Caco-2 (cell line): ENCODE data around the gene UBL4B. TPM values are rescaled to one million over a fixed set of nuclear protein-coding genes. Genes with fewer than 3 reads are reported as not detected.

Source experiments
- BruUV-seq: library from RNA; stranded (reverse); fragments of 400-500 nt; replicated peaks from 2 replicates; lab custom pipeline; 2021; lab: Mats Ljungman, UMichigan
- CTCF ChIA-PET: fragments of 300-600 bp; sonication (Branson Sonifier 250); formaldehyde crosslinking; loops from one replicate; lab custom pipeline; 2022; ENCODE audit warnings: antibody characterized with exemption; lab: Charles Lee
- POLR2A ChIA-PET: fragments of 300-600 bp; sonication (Branson Sonifier 250); formaldehyde crosslinking; loops from one replicate; lab custom pipeline; 2022; ENCODE audit warnings: antibody characterized with exemption; lab: Charles Lee
- DNase-seq, 2 experiments: peaks; one replicate each; pipeline versions ENCODE4 v3.0.0 to v3.0.0-alpha.2; 2020 to 2022
- H3K27me3 ChIP-seq: replicated peaks from 2 replicates; pipeline ENCODE4 v1.6.0; 2011; ENCODE audit warnings: low read length; ENCODE audit not compliant: control insufficient read depth, insufficient read depth
- H3K36me3 ChIP-seq: 2 replicates; pipeline ENCODE4 v1.5.1; 2011; ENCODE audit warnings: low read length; ENCODE audit not compliant: control insufficient read depth, insufficient read depth
- H3K4me1 ChIP-seq: fragments of 250-450 bp; sonication (Bioruptor Pico); 2 replicates; pipeline ENCODE4 v1.5.1; 2020; ENCODE audit warnings: mild to moderate bottlenecking
- H3K4me3 ChIP-seq: 2 replicates; pipeline ENCODE4 v1.5.1; 2011; ENCODE audit warnings: low read depth, mild to moderate bottlenecking, control low read depth, low read length
- H3K9me3 ChIP-seq: fragments of 250-450 bp; sonication (Bioruptor Pico); 2 replicates; pipeline ENCODE4 v1.5.1; 2020; ENCODE audit warnings: mild to moderate bottlenecking, moderate library complexity
- H3K27ac Mint-ChIP-seq: one replicate; pipeline ENCODE4 v1.8.0; 2022; ENCODE audit warnings: mixed read lengths; ENCODE audit not compliant: unreplicated experiment
- H3K27me3 Mint-ChIP-seq: one replicate; pipeline ENCODE4 v1.8.0; 2022; ENCODE audit warnings: mixed read lengths; ENCODE audit not compliant: insufficient read depth, unreplicated experiment
- H3K36me3 Mint-ChIP-seq: one replicate; pipeline ENCODE4 v1.8.0; 2022; ENCODE audit warnings: mild to moderate bottlenecking, mixed read lengths; ENCODE audit not compliant: insufficient read depth, unreplicated experiment
- H3K4me1 Mint-ChIP-seq: one replicate; pipeline ENCODE4 v1.8.0; 2022; ENCODE audit warnings: low read depth, mixed read lengths; ENCODE audit not compliant: unreplicated experiment
- H3K4me3 Mint-ChIP-seq: one replicate; pipeline ENCODE4 v1.8.0; 2022; ENCODE audit warnings: mild to moderate bottlenecking, moderate library complexity, mixed read lengths; ENCODE audit not compliant: unreplicated experiment
- H3K9me3 Mint-ChIP-seq: one replicate; pipeline ENCODE4 v1.8.0; 2022; ENCODE audit warnings: mixed read lengths; ENCODE audit not compliant: unreplicated experiment
- CTCF ChIP-seq, 2 experiments: fragments of 200-600 bp in 1 of 2; IDR thresholded peaks; 1 replicate in 1 of 2; 2 replicates in 1 of 2; pipeline versions ENCODE4 v1.5.1 to v1.8.0; 2011 to 2022; ENCODE audit warnings: antibody characterized with exemption in 1 of 2, control low read depth in 1 of 2, inconsistent platforms in 1 of 2, low read depth in 1 of 2, low read length in 1 of 2, mild to moderate bottlenecking in 1 of 2, moderate library complexity in 1 of 2; ENCODE audit not compliant: insufficient read depth in 1 of 2, severe bottlenecking in 1 of 2, unreplicated experiment in 1 of 2
- intact Hi-C: fragments of 100-400 bp; cut with micrococcal nuclease; formaldehyde crosslinking; loops from one replicate; pipeline ENCODE4 v1.10.0; 2022; ENCODE audit not compliant: unreplicated experiment
- total RNA-seq: library from RNA; stranded (reverse); gene quantifications from 2 replicates; pipeline ENCODE4 v1.2.3, GENCODE V29; 2022

UBL4B gene
- total RNA-seq, 1 experiment from 2014 or later = not detected

DNA sequence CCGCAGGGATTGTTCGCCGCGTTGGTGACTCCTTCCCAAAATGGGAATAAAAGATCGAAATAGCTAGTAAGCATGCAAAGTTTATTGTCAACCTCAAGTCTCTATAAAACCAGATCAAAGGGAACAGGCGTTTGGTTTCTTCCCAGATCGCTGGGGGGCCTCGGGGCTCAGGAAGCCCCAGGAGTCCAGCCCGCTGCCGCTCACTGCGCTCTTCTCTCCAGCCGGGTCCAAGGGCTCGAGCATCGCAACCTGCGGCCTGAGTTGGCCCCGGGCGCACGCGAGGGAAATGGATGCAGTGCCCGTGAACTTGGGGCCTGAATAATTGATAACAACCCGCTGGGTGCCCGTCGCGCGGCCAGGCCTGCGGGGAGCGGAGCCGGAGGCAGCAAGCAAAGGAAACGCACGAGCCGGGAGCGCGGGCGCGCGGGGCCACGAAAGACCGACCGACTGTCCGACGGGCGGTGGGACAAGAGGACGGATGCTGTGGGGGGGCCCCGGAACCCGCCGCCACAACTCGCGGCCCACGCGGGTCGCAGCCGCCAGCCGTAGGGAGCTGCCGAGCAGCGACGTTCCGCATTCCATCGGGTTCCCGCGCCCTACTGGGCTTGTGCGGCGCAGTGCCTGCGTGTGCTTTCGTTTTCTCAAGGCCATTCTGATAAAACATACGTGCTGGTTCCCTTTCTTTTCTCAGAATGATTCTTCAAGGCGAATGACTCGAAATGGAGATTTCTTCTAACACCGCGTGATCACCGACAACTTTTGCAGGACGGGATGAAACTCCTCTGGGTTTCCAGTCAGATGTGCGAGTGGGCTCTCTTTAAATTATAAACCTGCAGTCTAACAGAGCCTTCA, 27.8 kb upstream of the UBL4B start:
- Histone ChIP-seq H3K27me3 (no peaks in the 10 kb centered on the region), H3K9me3 (no peaks in the 10 kb centered on the region), H3K4me3 (peak overlapping the region; percentile 29), H3K36me3 (no peaks in the 10 kb centered on the region), H3K4me1 (peaks cover 7% of the 10 kb centered on the region)
- Mint-ChIP-seq H3K27ac (no peak overlapping the region), H3K4me1 (peaks cover 3% of the 10 kb centered on the region), H3K27me3 (peaks cover 9% of the 10 kb centered on the region), H3K4me3 (peak overlapping the region; percentile 63), H3K36me3 (no peaks in the 10 kb centered on the region), H3K9me3 (no peaks in the 10 kb centered on the region)
- intact Hi-C loops = loop anchor here (5.0 kb wide), 1 partner anchor 32 kb away; no protein-coding TSS in a partner anchor
- DNase-seq = peak in 1 of 2 experiments; percentile 11
- BruUV-seq = no TSS peak
- POLR2A ChIA-PET = no interaction called here
- TF ChIP-seq CTCF (IDR thresholded peaks at IDR 0.05; ENCODE audit: insufficient read depth in 1 of 2, low read depth in 1 of 2, low read length in 1 of 2, severe bottlenecking in 1 of 2, unreplicated experiment in 1 of 2) = no peak
- CTCF ChIA-PET = no interaction called here

DNA sequence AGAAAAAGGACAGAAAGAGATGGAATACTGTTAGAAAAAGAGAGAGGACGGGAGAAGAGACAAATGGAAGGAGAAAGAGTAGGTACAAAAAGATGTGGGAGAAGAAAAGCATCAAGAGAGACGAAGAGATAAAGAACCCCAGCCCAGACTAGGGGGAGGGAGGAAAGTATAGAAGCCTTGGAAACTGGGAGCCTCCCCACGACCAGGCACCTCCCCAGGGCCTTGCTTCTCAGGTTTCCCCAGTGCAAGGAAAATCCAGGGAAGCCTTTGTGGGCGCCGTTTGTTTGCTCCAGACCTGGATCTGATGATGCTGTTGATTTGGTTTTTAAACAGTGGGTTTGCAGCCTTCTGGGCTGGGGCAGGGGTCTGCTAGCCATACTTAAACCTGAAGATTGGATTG, 26.6 kb upstream of the UBL4B start:
- H3K9me3 ChIP-seq = no peaks in the 10 kb centered on the region
- Mint-ChIP-seq H3K36me3 (no peaks in the 10 kb centered on the region), H3K4me1 (peaks cover 7% of the 10 kb centered on the region), H3K27ac (no peak overlapping the region), H3K9me3 (no peaks in the 10 kb centered on the region), H3K4me3 (no peak overlapping the region), H3K27me3 (peaks cover 9% of the 10 kb centered on the region)
- intact Hi-C loops = loop anchor here (5.0 kb wide), 1 partner anchor 33 kb away; no protein-coding TSS in a partner anchor
- H3K36me3 ChIP-seq = no peaks in the 10 kb centered on the region
- ChIA-PET CTCF (no interaction called here), POLR2A (no interaction called here)
- no peak for TF ChIP-seq CTCF (IDR thresholded peaks at IDR 0.05; ENCODE audit: insufficient read depth in 1 of 2, low read depth in 1 of 2, low read length in 1 of 2, severe bottlenecking in 1 of 2, unreplicated experiment in 1 of 2)
- BruUV-seq = no TSS peak
- no peak for DNase-seq
- no peak overlapping the region for H3K4me3 ChIP-seq
- no peaks in the 10 kb centered on the region for H3K27me3 ChIP-seq
- H3K4me1 ChIP-seq = peaks cover 11% of the 10 kb centered on the region

- Histone ChIP-seq H3K27me3 (no peaks in the 10 kb centered on the region), H3K9me3 (no peaks in the 10 kb centered on the region), H3K4me3 (no peak overlapping the region), H3K36me3 (no peaks in the 10 kb centered on the region), H3K4me1 (peaks cover 11% of the 10 kb centered on the region)
- Mint-ChIP-seq H3K4me3 (no peak overlapping the region), H3K4me1 (peaks cover 7% of the 10 kb centered on the region), H3K27me3 (peaks cover 9% of the 10 kb centered on the region), H3K27ac (no peak overlapping the region), H3K36me3 (no peaks in the 10 kb centered on the region), H3K9me3 (no peaks in the 10 kb centered on the region)
- ChIA-PET POLR2A (no interaction called here), CTCF (interaction anchor here (2.4 kb wide), 1 partner anchor 18 kb away, joined by 55 read pairs; no protein-coding TSS in a partner anchor)
- no peak for DNase-seq
- no TSS peak for BruUV-seq
- no peak for TF ChIP-seq CTCF (IDR thresholded peaks at IDR 0.05; ENCODE audit: insufficient read depth in 1 of 2, low read depth in 1 of 2, low read length in 1 of 2, severe bottlenecking in 1 of 2, unreplicated experiment in 1 of 2)
- intact Hi-C loops = loop anchor here (5.0 kb wide), 1 partner anchor 35 kb away; no protein-coding TSS in a partner anchor
Measured at GRCh38 chr1:110086961-110087360, 25.3 kb upstream of the UBL4B start.
